HEK293T (cell line): Measurements from ENCODE around the gene PDE2A.

Experiments used
- CTCF ChIA-PET: fragments of 350-600 bp; formaldehyde crosslinking; extraction: SDS; loops from one replicate; lab custom pipeline; 2021; ENCODE audit warnings: antibody characterized with exemption, inconsistent platforms; lab: Yijun Ruan, JAX
- POLR2A ChIA-PET: fragments of 350-600 bp; formaldehyde crosslinking; extraction: SDS; loops from one replicate; lab custom pipeline; 2020; ENCODE audit warnings: antibody characterized with exemption, inconsistent platforms; lab: Yijun Ruan, JAX
- DNase-seq: peaks from one replicate; pipeline ENCODE4 v3.0.0; 2012; ENCODE audit warnings: mixed read lengths; ENCODE audit errors: extremely low spot score
- ARNT ChIP-seq: fragments of 450-650 bp; IDR thresholded peaks from 2 replicates; pipeline ENCODE4 v1.6.1; 2017; ENCODE audit warnings: mild to moderate bottlenecking
- BHLHE40 ChIP-seq: fragments of 450-650 bp; IDR thresholded peaks from 2 replicates; pipeline ENCODE4 v1.6.1; 2016; ENCODE audit warnings: mild to moderate bottlenecking, moderate library complexity, borderline replicate concordance
- CTBP1 ChIP-seq: fragments of 450-650 bp; IDR thresholded peaks from 2 replicates; pipeline ENCODE4 v1.6.1; 2016; ENCODE audit warnings: borderline replicate concordance
- ELF4 ChIP-seq: fragments of 450-650 bp; IDR thresholded peaks from 2 replicates; pipeline ENCODE4 v1.6.1; 2017; ENCODE audit warnings: antibody characterized with exemption
- FOXA1 ChIP-seq: fragments of 450-650 bp; IDR thresholded peaks from 2 replicates; pipeline ENCODE4 v1.6.1; 2016; ENCODE audit warnings: mild to moderate bottlenecking
- FOXK2 ChIP-seq: fragments of 450-650 bp; IDR thresholded peaks from 2 replicates; pipeline ENCODE4 v1.6.1; 2016; ENCODE audit warnings: mild to moderate bottlenecking
- FOXM1 ChIP-seq: fragments of 450-650 bp; IDR thresholded peaks from 2 replicates; pipeline ENCODE4 v1.6.1; 2017; ENCODE audit warnings: mild to moderate bottlenecking, borderline replicate concordance
- HDGF ChIP-seq: fragments of 450-650 bp; IDR thresholded peaks from 2 replicates; pipeline ENCODE4 v1.6.1; 2017; ENCODE audit warnings: antibody characterized with exemption, borderline replicate concordance
- L3MBTL2 ChIP-seq: fragments of 450-650 bp; conservative IDR thresholded peaks from 2 replicates; pipeline ENCODE4 v1.6.1; 2016; ENCODE audit warnings: mild to moderate bottlenecking
- LEF1 ChIP-seq: fragments of 450-650 bp; IDR thresholded peaks from 2 replicates; pipeline ENCODE4 v1.6.1; 2017; ENCODE audit warnings: mild to moderate bottlenecking, borderline replicate concordance
- NFRKB ChIP-seq: fragments of 450-650 bp; IDR thresholded peaks from 2 replicates; pipeline ENCODE4 v1.6.1; 2016; ENCODE audit warnings: mild to moderate bottlenecking, moderate library complexity
- SP1 ChIP-seq: fragments of 450-650 bp; IDR thresholded peaks from 2 replicates; pipeline ENCODE4 v1.6.1; 2017
- SUZ12 ChIP-seq: fragments of 450-650 bp; IDR thresholded peaks from 2 replicates; pipeline ENCODE4 v1.6.1; 2016; ENCODE audit warnings: mild to moderate bottlenecking
- TARDBP ChIP-seq: fragments of 450-650 bp; IDR thresholded peaks from 2 replicates; pipeline ENCODE4 v1.6.1; 2016
- ZNF384 ChIP-seq: fragments of 450-650 bp; IDR thresholded peaks from 2 replicates; pipeline ENCODE4 v1.6.1; 2016
- TF ChIP-seq, protein P1 (sequence below): fragments of 450-650 bp; IDR thresholded peaks from 2 replicates; pipeline ENCODE4 v1.6.1; 2016

PDE2A gene

DNA sequence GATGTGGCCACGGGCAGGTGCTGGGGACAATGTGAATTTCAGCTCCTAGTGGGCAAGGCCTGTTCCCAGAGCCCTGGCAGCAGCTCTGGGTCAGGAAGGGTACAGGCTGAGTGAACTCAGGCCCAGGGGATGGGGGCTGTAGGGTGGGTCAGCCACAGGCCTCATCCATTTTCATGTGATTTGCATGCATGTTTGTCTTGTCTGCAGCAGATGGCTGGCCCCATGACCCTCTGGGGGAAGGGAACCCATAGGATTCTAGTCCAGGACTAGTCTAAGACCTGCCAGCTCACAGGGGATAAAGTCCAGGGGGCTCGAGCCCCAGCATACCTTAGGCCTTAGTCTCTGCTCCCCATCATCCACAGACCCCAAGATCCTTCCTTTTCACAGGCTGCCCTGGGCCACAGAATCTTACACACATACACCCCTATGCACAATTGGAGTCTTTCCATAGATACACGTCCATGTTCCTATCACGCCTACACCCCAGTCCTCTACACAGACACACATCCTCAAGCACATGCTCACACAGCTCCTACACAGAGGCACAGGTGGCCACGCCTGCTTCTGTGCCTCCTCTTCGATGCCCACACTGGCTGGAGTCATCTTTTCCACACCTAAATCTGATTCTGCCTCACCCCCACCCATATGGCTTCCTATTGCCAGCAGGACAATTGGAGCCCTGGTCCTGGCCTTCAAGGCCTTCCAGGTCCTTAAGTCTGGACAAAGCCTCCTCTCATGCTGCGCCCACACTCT is 25.7 kb downstream of the PDE2A start:
- TF ChIP-seq FOXK2 (no peak), L3MBTL2 (no peak), NFRKB (no peak), FOXM1 (no peak), ELF4 (no peak), HDGF (no peak), SUZ12 (no peak), FOXA1 (no peak), TARDBP (no peak), LEF1 (no peak), ARNT (no peak), CTBP1 (no peak), SP1 (no peak), ZNF384 (no peak), BHLHE40 (no peak)
- TF ChIP-seq, protein P1, sequence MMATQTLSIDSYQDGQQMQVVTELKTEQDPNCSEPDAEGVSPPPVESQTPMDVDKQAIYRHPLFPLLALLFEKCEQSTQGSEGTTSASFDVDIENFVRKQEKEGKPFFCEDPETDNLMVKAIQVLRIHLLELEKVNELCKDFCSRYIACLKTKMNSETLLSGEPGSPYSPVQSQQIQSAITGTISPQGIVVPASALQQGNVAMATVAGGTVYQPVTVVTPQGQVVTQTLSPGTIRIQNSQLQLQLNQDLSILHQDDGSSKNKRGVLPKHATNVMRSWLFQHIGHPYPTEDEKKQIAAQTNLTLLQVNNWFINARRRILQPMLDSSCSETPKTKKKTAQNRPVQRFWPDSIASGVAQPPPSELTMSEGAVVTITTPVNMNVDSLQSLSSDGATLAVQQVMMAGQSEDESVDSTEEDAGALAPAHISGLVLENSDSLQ: no peak
- CTCF ChIA-PET: no interaction called here
- POLR2A ChIA-PET: no interaction called here
- no peak for DNase-seq

DNA sequence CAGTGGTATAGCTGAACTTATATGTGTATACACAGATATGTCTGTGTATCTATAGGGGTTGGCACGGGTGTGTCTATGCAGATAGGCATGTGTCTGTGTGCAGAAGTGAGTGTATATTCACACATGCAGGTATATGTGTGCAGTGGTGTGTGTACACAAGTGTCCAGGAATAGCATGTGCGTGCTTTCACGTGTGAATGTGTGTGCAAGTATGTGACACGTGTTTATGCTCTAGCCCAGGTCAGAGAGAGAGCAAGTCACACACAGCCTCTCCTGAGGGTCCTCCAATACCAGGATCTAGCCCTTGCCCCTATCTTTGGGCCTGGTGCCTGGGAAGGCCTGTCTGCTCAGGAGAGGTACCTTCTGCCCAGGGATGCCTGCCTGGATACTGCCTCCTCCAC is 26.3 kb downstream of the PDE2A start:
- POLR2A ChIA-PET: interaction anchor here (0.8 kb wide), 1 partner anchor 11 kb away, joined by 3 read pairs; no protein-coding TSS in a partner anchor
- TF ChIP-seq, protein P1: no peak
- no peak for TF ChIP-seq FOXM1
- no peak for TF ChIP-seq CTBP1
- TF ChIP-seq SUZ12: no peak
- CTCF ChIA-PET: no interaction called here
- no peak for DNase-seq

DNA sequence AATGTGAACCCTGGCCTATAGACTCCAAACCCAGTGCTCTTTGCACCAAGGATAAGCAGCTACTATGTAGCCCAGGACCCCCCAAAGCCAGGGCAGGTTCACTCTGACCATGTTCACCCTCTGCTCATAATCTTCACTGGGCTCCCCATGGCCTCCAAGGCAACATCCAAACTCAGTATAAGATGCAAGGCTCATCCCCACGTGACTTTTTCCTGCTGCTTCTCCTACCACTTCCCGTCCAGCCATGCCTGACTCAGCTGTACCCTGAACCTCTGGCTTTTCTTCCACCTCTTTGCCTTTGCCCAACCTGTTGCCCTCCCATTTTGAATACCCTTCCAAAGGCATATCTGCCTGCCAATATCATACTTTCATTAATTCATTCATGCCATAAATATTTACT is 27.8 kb downstream of the PDE2A start:
- ChIA-PET POLR2A (no interaction called here), CTCF (no interaction called here)
- TF ChIP-seq ELF4 (no peak), SP1 (no peak)
- no peak for DNase-seq

DNA sequence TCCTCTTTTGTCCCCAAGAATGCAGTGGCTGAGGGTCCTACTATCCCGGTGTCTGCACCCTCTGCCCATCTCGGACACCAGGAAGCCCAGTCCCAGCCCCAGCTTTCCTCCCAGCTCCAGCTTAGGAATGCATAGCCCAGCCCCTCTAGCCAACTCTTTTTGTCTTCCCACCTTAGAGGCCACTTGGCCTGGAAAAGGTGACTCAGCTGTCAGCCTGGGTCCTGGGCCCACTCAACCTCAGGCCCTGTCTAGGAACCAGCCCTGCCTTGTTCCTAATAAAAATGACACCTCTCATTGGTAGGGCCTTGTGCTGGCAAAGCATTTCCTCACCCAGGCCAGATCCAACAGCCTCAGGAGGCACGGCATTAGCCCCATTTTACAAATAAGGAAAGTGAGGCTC is 28.2 kb downstream of the PDE2A start:
- ChIA-PET POLR2A (no interaction called here), CTCF (interaction anchor here (2.1 kb wide), 1 partner anchor 38 kb away, joined by 5 read pairs; no protein-coding TSS in a partner anchor)
- no peak for DNase-seq
- TF ChIP-seq NFRKB (no peak), L3MBTL2 (no peak), ARNT (no peak), SP1 (no peak), ELF4 (no peak), CTBP1 (no peak), TARDBP (no peak), FOXM1 (no peak), SUZ12 (no peak), HDGF (no peak), FOXK2 (no peak)

DNA sequence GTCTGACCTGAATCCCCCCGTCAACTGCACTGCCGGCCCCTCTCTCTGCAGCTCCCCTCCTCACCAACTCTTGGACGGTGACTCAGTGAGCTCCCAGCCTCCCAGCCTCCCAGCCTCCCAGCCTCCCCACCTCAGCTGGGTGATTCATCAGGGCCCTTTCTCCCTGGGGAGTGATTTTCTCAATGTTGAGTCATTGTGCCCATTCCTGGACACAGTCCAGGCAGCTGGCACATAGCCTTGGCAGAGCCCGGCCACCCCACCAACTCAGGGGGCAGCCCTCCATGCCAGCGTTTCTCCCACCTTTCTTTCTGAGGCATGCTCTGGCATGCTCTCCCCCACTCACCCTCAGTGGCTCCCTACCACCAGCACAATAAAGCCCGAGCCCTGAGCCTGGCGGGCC is 30.7 kb downstream of the PDE2A start:
- no peak for DNase-seq
- ChIA-PET CTCF (interaction anchor here (0.6 to 1.7 kb wide), 7 partner anchors 13 to 182 kb away, joined by 3 to 9 read pairs (median 4); no protein-coding TSS in a partner anchor), POLR2A (interaction anchor here (1.0 kb wide), 1 partner anchor 54 kb away, joined by 3 read pairs; no protein-coding TSS in a partner anchor)
- TF ChIP-seq ARNT (no peak), SP1 (no peak)

DNA sequence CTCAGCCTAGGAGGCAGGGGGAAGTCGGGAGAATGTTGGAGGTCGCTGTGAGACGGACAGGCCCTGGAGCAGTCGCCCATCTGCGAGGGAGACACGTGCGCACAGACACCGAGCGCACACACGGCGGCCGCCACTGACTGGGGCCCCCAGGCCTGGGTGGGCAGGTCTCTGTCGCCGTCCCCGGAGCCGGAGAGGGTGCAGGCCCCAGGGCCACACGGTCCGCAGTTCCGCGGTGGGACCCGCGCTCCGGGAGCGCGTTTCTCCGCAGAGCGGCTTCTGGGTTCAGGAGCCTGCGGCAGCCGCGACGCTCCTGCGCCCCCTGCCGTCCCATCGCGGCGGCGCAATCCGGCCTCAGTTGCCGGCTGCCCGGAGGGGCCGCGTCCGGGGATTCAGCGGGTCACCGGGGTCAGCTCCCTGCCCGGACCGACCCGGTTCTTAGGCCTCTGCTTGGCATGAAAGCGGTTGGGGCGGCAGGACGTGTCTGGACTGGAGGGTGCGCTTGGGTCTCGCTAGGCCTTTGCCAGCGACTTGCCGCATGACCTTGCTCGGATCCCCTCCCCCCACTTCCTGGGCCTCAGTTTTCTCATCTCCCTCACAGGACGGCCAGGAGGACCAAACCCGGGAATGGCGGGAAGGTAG is 31.2 kb downstream of the PDE2A start:
- peak; percentile 86 for DNase-seq
- TF ChIP-seq L3MBTL2 (peak; percentile 89), NFRKB (no peak)
- TF ChIP-seq, protein P1: peak; percentile 51; the same call in 1 of the 2 replicates
- ChIA-PET POLR2A (interaction anchor here (1.0 kb wide), 1 partner anchor 53 kb away, joined by 3 read pairs; no protein-coding TSS in a partner anchor), CTCF (interaction anchor here (0.7 to 1.7 kb wide), 6 partner anchors 13 to 181 kb away, joined by 3 to 9 read pairs (median 5); no protein-coding TSS in a partner anchor)
